GM10847 (cell line): ENCODE results near the gene ADGRB2.

Experiments
- POLR2A ChIP-seq: IDR thresholded peaks from 2 replicates; pipeline ENCODE4 v1.6.1; 2011; ENCODE audit not compliant: insufficient read length; ENCODE audit errors: extremely low read depth

The ADGRB2 gene

DNA sequence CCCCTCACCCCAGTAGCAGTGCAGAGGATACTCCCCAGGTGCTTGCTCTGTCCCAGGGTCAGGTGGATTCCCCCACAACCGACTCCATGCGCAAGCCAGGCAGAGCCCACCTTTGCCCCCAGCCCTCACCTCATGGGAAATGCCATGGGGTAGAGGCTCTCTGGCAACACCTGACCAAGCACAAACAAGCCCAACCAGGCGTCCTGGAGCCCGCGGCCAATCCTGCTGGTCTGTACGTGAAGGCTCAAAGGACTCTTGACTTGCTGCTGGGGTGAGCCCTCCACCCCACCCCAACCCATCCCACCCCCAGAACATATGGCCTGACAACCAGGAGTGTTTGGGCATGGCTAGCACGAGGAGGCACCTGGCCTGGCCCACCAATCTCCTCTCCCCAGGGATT is 1.8 kb downstream of the ADGRB2 start:
- TF ChIP-seq POLR2A, result no peak

DNA sequence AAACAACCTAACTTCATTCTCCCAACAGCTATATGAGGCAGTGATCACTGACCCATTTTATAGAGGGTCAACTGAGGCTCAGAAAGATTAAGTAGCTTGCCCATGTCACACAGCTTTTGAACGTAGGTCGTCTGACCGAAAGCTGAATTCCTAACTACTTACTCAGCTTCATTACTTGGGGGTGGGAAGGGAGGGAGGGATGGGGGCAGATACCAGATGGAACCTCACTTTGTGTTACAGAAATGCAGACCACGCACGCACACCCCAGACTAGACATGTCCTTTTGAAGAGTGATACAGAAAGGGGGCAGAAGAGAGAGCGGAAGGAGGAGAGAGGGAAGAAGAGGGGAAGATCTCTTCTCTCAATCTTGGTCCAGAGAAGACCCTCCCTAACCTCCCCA is 2.3 kb downstream of the ADGRB2 start:
- no peak for TF ChIP-seq POLR2A

DNA sequence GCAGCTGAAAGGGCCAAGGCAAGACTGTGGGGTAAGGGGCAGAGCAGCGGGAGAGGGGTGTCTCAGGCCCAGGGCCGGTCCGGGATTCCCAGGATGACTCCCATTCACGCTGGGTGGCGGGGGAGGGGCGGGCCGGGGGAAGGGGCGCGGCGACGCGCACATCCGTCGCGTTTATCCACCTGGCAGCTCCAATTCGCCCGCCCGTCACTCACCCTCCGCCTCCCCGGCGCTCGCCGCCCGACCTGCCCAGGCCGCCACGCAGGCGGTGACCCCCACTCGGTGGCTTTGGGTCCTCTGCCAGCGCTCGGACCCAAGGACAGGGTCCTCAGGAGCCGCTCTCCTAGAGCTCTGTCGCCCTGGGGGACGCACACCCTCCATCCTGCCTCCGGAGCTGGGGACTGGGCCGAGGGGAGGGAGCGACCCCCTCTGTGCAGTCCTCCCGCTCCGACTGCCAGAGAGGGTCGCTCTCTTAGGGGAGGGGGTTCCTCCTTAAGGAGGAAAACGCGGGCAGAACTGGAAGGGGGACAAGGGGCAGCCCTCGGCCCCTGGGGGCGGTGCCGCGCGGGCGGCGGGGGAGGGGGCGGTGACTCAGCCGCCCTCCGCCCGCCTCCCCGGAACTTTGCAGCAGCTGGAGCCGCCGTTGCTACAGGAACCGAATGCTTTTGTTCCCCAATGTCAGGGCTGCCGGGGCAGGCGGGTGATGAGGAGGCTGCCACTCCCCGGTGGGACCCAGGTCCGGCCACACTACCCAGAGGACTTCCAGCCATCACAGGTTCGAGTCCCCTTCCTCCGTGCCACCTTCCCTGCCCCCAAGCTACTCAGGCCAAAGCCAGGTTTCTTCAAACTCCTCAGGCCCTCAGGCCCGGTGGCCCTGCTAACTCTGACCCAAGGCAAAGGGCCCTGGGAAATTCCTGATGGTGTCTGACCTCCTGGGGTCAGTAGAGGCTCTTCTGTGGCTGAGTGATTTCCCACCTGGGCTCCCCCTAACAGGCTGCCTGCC is 3.4 kb downstream of the ADGRB2 start:
- TF ChIP-seq POLR2A, result no peak

DNA sequence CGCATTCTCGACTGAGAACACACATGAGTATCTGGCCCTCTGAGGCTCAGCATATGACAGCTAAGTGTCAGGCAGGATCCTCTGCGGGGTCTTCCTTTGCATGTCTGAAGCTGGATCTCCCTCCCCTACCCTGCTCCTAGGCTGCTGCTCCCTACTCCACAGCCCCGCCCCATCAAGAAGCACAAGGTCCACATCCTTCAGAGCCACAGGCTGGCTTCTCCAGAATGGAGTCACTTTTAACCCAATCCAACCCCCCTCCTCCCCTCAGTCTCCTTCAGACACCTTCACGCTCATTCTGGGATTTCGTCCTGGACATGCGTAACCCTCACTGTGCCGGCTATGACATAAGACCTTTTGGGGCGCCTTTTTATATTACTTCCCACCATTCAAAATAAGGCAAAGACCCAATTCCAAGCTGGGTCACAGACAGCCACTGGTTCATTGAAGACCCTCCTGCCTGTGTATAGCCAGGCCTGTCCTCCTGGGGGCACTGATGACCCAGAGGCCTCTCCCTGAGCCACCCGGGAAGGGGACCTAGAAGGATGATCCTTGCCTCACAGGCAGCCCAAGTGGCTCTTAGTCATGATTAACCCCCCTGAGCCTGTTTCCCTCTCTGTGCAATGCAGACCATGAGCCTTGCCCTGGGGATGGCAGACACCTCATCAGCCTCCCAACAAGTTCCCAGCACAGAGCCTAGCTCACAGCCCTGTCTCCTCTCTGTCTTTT is 4.7 kb downstream of the ADGRB2 start:
- no peak for TF ChIP-seq POLR2A

DNA sequence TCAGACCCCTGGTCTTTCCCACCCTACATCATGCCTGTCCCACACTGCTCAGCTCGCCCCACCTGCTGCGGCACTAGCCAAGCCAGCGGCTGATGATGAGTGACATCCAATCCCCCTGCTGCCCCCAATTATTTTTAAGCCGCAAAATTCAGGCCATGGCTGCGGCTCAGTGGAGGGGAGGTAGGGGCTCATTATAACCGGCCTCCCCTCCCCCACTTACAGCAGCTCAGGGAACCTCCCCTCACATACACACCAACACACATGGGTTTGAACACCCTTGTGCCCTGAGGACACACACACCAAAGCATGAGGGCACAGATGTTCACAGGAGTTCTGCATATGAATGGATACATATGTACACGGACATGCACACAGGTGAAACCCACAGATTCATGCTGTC is 5.3 kb downstream of the ADGRB2 start:
- TF ChIP-seq POLR2A, result no peak

DNA sequence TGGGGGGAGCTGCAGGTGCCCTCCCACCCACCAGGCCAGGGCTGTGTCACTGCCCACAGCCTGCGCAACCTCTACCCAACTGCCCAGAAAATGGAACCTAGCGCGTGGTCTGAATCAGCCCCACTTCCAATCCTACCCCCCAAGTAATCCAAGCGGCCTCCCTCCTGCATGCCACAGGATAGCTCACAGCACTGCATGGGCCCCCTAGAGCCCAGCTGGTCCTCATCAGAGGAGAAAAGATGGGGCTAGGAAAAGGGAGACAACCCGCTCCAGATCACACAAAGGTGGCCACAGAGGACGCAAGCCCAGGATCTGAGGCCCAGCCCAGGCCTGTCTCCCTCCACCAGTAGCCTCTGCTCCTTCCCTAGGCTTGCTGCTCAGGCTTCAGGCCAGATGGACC is 6.2 kb downstream of the ADGRB2 start:
- no peak for TF ChIP-seq POLR2A

DNA sequence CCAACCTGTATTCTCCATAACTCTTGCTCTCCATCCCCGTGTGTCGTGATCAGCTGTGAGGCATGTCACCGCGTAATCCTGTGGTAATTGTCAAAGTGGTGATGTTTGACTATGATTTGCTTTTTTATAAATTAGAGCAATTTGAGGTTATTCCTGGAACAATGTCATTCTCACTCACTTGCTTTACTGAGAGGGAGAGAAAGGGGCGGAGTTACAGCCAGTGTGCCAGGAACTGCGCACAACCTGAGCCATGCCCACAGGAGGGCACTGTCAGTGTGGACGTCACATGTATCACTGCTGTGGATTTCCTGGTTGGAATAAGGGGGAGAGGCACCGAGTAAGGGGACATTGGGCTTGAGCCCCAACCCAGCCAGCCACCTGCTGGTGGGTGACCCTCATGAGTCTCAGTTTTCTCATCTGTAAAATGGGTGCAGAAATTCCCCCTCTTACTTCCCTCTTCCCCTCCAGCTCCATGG is 6.9 kb downstream of the ADGRB2 start:
- no peak for TF ChIP-seq POLR2A

DNA sequence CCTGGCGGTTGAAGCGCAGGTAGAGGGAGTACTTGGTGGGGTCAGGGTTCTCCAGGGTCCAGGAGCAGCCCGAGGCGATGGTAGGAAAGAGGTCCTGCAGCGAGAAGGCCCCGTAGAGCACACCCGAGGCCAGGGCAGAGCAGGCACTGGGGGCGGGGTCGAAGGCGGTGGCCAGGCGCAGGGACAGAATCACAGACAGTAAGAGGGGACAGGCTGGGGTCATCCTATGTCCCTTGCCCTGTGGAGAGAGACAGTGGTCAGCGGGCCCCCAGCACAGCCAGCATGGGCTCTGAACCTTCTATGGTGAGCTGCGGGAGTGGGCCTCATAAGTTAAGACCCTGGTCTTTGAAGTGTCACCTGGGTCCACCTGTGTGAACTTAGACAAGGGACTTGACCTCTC is 7.6 kb downstream of the ADGRB2 start:
- no peak for TF ChIP-seq POLR2A

DNA sequence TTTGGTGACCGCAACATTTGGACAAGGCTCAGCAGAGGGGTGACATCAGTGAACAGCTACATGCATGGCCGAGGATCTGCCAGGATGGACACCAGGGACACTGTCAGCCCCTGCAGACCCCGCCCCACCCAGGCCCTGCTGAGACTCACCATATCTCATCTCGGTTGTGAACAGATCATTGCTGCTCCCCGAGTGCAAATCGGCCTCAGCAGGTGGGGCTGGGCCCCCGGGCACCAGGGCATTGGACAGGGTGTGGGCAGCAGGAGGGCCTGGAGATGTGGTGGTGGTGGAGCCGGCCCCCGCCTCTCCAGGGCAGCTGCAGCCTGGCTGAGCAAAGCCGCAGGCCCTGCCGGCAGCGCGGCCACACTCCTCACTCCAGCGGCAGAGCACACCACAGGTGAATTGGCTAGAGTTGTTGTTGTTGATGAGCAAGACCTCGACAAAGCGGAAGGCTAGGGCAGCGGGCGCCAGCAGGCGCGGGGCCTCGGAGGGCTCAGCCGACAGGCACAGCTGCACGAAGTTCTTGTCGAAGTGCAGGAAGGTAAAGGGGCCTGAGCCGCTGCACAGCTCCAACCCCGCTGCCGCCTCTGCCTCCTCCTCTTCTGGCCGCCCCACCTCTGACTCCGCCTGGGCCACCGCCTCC is 8.2 kb downstream of the ADGRB2 start:
- TF ChIP-seq POLR2A, result no peak

DNA sequence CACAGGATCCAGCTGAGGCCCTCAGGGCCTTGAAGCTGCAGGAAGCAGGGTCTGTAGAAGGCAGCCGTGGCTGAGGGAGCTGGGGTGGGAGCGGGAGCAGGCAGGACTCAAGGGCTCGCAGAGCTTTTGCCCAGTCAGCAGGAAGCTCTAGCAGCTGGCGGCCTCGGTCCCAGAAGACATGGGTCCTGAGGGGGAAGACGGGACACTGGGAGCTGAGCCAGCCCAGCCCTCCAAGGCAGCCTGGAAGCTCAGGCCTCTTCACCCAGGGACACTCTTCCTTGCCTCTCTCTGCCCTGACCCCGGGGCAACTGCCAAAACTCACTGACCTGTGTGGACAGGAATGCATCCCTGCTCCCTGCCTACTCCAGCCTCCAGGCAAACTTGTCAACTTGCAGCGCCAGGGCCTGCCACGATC is 8.9 kb downstream of the ADGRB2 start:
- TF ChIP-seq POLR2A, result no peak

DNA sequence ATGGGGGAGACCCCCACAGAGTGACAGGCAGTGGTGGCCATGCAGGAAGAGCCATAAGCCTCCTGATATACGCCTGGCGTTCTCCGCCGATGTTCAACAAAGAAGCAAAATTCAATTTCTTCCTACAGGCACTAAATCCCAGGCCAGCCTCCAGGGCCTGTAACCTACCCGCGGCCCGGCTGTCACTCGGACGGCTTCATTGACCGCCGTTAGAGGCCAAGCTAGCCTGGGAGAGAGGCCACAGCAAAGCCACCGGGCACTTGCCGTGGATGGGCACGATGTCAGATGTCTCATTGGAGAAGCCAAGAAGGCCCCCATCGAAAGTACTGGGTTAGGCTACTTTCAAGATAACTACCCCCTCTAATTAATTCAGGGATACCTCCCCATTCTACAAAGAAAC is 9.7 kb downstream of the ADGRB2 start:
- no peak for TF ChIP-seq POLR2A

DNA sequence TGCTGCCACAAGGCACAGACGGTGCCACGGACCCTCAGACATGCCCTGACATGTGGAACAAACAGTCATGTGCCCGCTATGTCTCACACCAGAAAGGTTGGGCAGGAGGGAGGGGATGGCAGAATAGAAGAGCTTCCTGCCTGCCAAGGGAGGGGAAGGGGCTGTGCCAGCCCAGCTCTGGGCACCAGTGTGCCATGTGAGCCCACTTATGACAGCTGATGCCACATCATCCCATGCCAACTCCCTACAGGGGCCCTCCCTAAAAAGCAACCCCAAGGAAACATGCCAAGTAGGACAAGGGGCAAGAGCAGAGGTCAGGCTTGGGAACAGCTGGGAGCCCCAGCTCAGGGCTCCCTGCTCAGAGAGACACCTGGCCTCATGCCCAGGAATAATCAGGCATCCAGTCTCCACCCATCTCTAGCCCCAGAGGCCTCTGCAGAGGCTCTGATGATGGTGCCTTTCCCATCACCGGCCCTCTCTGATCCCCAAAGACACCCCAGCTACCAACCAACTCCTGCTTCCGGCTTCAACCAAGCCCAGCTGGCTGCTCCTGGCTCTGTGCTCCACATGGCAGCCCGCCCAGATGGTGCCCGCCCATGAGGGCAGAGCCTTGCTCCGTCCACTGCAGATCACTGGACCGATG is 10.3 kb downstream of the ADGRB2 start:
- TF ChIP-seq POLR2A, result no peak

DNA sequence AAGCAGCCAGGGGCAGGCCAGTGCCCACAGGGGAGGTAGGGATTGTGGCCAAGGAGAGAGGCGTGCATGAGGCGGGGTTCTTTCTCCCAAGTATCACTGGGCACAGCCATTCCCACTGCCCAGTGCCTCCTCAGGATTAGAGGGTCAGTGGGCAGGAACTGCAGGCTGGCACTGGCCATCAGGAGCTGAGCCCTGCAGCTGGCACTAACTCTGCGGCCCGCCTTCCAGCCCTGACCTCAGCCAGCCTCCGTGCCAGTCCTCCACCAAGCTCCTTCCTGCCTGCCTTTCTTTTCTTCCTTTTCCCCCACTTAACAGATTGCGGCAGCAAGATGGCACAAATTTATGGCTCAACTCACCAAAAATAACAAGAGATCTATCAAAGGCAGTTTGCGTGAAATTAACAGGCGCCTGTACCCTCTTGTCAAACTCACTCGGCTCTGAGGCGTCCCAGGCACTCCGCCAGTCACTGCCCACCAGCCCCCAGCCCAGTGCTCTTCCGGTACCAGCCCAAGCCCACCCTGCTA is 11.1 kb downstream of the ADGRB2 start:
- TF ChIP-seq POLR2A, result no peak

DNA sequence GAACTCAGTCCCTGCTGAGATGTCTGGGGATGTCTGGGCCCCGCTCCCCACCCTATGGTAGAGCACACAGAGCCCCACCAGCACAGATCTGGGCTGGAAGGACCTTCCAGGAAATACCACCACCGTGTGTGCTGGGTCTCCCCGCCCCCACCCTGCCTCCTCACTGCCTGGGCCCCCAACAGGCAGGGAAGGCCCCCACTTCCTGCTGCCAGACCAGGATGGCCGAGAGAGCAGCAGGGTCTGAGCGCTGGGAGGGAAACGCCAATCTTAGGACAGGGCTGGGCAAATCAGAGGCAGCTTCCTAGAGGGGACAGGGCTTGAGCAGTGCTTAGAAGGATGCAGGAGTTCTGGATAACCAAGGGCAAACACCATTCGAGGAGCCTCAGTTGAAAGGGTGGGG is 11.9 kb downstream of the ADGRB2 start:
- TF ChIP-seq POLR2A, result no peak

DNA sequence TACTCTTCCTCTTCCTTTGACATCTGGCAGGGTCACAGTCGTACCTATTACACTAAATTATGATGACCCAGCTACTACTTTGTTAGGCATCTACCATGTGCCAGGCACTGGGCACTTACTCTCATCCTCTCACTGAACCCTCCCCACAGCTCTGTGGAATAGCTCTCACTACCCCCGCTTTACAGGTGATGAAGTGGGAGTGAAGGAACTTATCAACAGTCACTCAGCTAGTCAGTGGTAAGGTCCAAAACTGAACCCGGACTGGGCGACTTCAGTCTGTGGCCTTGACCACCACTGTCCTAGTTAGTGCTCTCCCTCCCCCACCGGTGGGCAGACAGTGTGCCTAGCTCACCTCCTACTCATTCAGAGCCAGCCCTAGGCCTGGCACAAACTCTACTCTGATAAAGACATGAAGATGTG is 12.3 kb downstream of the ADGRB2 start:
- no peak for TF ChIP-seq POLR2A
